Smooth muscle cell (in vitro differentiated cells): ENCODE results near the gene FDXR. TPM values are rescaled to one million over a fixed set of nuclear protein-coding genes. Genes with fewer than 3 reads are reported as not detected.

Source experiments
- DNase-seq: peaks from one replicate; lab custom pipeline; 2025; ENCODE audit not compliant: unreplicated experiment; lab: John Stamatoyannopoulos, UW
- H2AFZ ChIP-seq: fragments of 200-600 bp; sonication (generic); 2 replicates; pipeline ENCODE4 v1.6.0; 2016; ENCODE audit warnings: antibody characterized with exemption, low read depth, mild to moderate bottlenecking
- H3F3A ChIP-seq: fragments of 200-600 bp; sonication (generic); 2 replicates; pipeline ENCODE4 v1.6.0; 2017; ENCODE audit warnings: antibody characterized with exemption, low read depth
- H3K27ac ChIP-seq: fragments of 200-600 bp; sonication (generic); 2 replicates; pipeline ENCODE4 v1.5.1; 2016; ENCODE audit warnings: low read depth, mild to moderate bottlenecking
- H3K27me3 ChIP-seq: fragments of 200-600 bp; sonication (generic); 2 replicates; pipeline ENCODE4 v1.6.1; 2016; ENCODE audit warnings: low read depth, mild to moderate bottlenecking
- H3K36me3 ChIP-seq: fragments of 200-600 bp; sonication (generic); 2 replicates; pipeline ENCODE4 v1.5.1; 2016; ENCODE audit warnings: low read depth
- H3K4me1 ChIP-seq: fragments of 200-600 bp; sonication (generic); 2 replicates; pipeline ENCODE4 v1.5.1; 2016; ENCODE audit warnings: low read depth
- H3K4me2 ChIP-seq: fragments of 200-600 bp; sonication (generic); 2 replicates; pipeline ENCODE4 v1.6.0; 2016; ENCODE audit warnings: mild to moderate bottlenecking
- H3K4me3 ChIP-seq: fragments of 200-600 bp; sonication (generic); 2 replicates; pipeline ENCODE4 v1.5.1; 2016; ENCODE audit warnings: mild to moderate bottlenecking
- H3K79me2 ChIP-seq: fragments of 200-600 bp; sonication (generic); 2 replicates; pipeline ENCODE4 v1.6.0; 2016; ENCODE audit warnings: low read depth, mild to moderate bottlenecking
- H3K9ac ChIP-seq: fragments of 200-600 bp; sonication (generic); 2 replicates; pipeline ENCODE4 v1.6.0; 2016; ENCODE audit warnings: low read depth
- H3K9me3 ChIP-seq: fragments of 200-600 bp; sonication (generic); replicated peaks from 2 replicates; pipeline ENCODE4 v1.5.1; 2016; ENCODE audit warnings: low read depth
- H4K20me1 ChIP-seq: fragments of 200-600 bp; sonication (generic); 2 replicates; pipeline ENCODE4 v1.6.0; 2016; ENCODE audit warnings: low read depth
- CTCF ChIP-seq: fragments of 200-600 bp; sonication (generic); IDR thresholded peaks from 2 replicates; pipeline ENCODE4 v1.5.1; 2017; ENCODE audit warnings: borderline replicate concordance, mild to moderate bottlenecking, antibody characterized with exemption; ENCODE audit not compliant: insufficient read depth, poor library complexity, severe bottlenecking
- WGBS: methylation state at CpG from one replicate; pipeline ENCODE4 v1.1.7; 2016; ENCODE audit warnings: low lambda C conversion rate; 5-methylcytosine and 5-hydroxymethylcytosine counted together
- polyA plus RNA-seq: library from polyadenylated mRNA; unstranded; fragments of >200 nt; fragmentation: Nextera tagmentation; extraction: Ambion mirVana; gene quantifications from 2 replicates; pipeline ENCODE4 v1.2.1, GENCODE V29; 2016
- total RNA-seq: library from RNA; depleted of rRNA; stranded (reverse); fragments of >200 nt; gene quantifications from 2 replicates; pipeline ENCODE4 v1.2.3, GENCODE V29; 2014

The FDXR gene
- total and polyA plus RNA-seq, 2 experiments from 2014 or later: 5.6 to 18.7 TPM

- Histone ChIP-seq H4K20me1 (peaks cover 3% of the 10 kb centered on the region), H3F3A (no peaks in the 10 kb centered on the region), H3K9me3 (no peaks in the 10 kb centered on the region), H3K9ac (no peak overlapping the region), H3K4me1 (peaks cover 6% of the 10 kb centered on the region), H2AFZ (no peak overlapping the region), H3K36me3 (no peaks in the 10 kb centered on the region), H3K27ac (no peak overlapping the region), H3K4me2 (no peak overlapping the region), H3K4me3 (no peak overlapping the region), H3K79me2 (no peaks in the 10 kb centered on the region), H3K27me3 (peaks cover 69% of the 10 kb centered on the region)
- WGBS: 17% methylated on average over 34 of the region's 44 CpGs
- TF ChIP-seq CTCF: no peak
- no peak for DNase-seq
Observed at GRCh38 chr17:74860229-74860871, 12.4 kb downstream of the FDXR start.

- Histone ChIP-seq H3K9me3 (no peaks in the 10 kb centered on the region), H3K4me2 (peak within 1 kb of the TSS; percentile 75), H3F3A (no peaks in the 10 kb centered on the region), H2AFZ (no peak within 1 kb of the TSS), H3K4me1 (peaks cover 6% of the 10 kb centered on the region), H4K20me1 (peaks cover 3% of the 10 kb centered on the region), H3K36me3 (no peaks in the 10 kb centered on the region), H3K9ac (no peak within 1 kb of the TSS), H3K27ac (no peak within 1 kb of the TSS), H3K4me3 (peak within 1 kb of the TSS; percentile 37), H3K79me2 (no peaks in the 10 kb centered on the region), H3K27me3 (peaks cover 76% of the 10 kb centered on the region)
- TF ChIP-seq CTCF: peak; percentile 46
- 3% methylated on average over 19 of the region's 72 CpGs for whole genome bisulfite sequencing
- no peak for DNase-seq
Observed at GRCh38 chr17:74859459-74860228, 13.2 kb downstream of the FDXR start, which contains the start of gene GRIN2C. Gene GRIN2C (minus strand): TSS chr17:74859885. CDS start chr17:74855092, 4,793 bp downstream.

- H3K9ac ChIP-seq: no peak overlapping the region
- H3K9me3 ChIP-seq: no peaks in the 10 kb centered on the region
- peaks cover 84% of the 10 kb centered on the region for H3K27me3 ChIP-seq
- no peak overlapping the region for H2AFZ ChIP-seq
- H3K27ac ChIP-seq: no peak overlapping the region
- TF ChIP-seq CTCF: no peak
- H3K79me2 ChIP-seq: no peaks in the 10 kb centered on the region
- DNase-seq: no peak
- H3F3A ChIP-seq: no peaks in the 10 kb centered on the region
- no peak overlapping the region for H3K4me3 ChIP-seq
- H3K4me2 ChIP-seq: no peak overlapping the region
- no peaks in the 10 kb centered on the region for H3K36me3 ChIP-seq
- H4K20me1 ChIP-seq: peaks cover 3% of the 10 kb centered on the region
- H3K4me1 ChIP-seq: peaks cover 6% of the 10 kb centered on the region
- 80% methylated on average over 11 of the region's 12 CpGs for WGBS
Observed at GRCh38 chr17:74858672-74859458, 13.9 kb downstream of the FDXR start.
